ENCODE results near the gene TBCA.

DNA sequence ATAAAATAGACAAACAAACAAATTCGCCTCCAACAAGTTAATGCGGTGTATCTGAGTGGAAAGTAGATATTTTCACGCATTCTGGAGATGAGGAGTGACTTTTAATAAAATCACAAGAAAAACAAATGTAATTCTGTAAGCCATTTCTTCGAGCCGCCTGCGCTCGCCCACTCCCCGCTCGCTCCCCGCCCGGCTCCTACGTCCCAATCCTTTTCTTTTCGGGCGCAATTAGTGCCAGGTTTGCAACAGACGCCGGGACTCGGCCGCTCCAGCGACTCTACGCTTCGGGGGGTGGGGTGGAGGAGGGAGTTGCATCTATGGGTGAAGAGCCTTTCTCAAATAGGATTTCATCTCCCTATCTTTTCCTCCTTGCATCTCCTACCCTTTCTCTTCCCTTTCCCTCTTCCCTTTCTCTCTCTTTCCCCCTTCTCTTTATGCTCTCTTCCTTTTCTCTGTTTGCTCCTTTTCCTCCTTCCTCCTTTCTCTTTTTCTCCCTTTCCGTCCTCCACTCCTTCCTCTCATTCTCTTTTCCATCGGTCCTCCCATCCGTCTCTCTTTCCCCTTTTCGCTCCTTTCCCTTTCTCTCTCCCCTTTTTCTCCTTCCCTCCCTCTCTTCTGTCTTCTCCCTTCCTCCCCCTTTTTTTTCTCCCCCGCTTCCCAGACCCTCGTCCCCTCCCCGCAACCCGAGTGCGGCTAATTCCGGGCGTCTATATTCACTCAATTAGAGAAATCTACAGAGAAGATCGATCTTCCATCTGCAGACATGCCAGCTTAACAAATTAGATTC, 131.6 kb downstream of the TBCA start:
- TF ChIP-seq ZNF232 (CRISPR knock-in tag; IDR thresholded peaks at IDR 0.05) (no peak), CREM (CRISPR knock-in tag; IDR thresholded peaks at IDR 0.05) (no peak)
- TF ChIP-seq, protein P1, sequence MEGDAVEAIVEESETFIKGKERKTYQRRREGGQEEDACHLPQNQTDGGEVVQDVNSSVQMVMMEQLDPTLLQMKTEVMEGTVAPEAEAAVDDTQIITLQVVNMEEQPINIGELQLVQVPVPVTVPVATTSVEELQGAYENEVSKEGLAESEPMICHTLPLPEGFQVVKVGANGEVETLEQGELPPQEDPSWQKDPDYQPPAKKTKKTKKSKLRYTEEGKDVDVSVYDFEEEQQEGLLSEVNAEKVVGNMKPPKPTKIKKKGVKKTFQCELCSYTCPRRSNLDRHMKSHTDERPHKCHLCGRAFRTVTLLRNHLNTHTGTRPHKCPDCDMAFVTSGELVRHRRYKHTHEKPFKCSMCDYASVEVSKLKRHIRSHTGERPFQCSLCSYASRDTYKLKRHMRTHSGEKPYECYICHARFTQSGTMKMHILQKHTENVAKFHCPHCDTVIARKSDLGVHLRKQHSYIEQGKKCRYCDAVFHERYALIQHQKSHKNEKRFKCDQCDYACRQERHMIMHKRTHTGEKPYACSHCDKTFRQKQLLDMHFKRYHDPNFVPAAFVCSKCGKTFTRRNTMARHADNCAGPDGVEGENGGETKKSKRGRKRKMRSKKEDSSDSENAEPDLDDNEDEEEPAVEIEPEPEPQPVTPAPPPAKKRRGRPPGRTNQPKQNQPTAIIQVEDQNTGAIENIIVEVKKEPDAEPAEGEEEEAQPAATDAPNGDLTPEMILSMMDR (IDR thresholded peaks at IDR 0.05) = no peak

All from WTC11 (cell line).